NCI-H146 treated with DMSO at 0.1 percent for 48 hours (cell line): ENCODE measurements around the gene PKP3.
A peak's percentile ranks its signal among the peaks of the same experiment; 100 is the strongest.
"Not testable (repeated sequence)": the region's sequence is repeated elsewhere in the genome, so short reads cannot be mapped to it uniquely, and the experiment has no call there.

ENCODE experiments used
- DNase-seq: peaks from one replicate; lab custom pipeline; 2025; ENCODE audit not compliant: unreplicated experiment; lab: John Stamatoyannopoulos, UW

The PKP3 gene, protein sequence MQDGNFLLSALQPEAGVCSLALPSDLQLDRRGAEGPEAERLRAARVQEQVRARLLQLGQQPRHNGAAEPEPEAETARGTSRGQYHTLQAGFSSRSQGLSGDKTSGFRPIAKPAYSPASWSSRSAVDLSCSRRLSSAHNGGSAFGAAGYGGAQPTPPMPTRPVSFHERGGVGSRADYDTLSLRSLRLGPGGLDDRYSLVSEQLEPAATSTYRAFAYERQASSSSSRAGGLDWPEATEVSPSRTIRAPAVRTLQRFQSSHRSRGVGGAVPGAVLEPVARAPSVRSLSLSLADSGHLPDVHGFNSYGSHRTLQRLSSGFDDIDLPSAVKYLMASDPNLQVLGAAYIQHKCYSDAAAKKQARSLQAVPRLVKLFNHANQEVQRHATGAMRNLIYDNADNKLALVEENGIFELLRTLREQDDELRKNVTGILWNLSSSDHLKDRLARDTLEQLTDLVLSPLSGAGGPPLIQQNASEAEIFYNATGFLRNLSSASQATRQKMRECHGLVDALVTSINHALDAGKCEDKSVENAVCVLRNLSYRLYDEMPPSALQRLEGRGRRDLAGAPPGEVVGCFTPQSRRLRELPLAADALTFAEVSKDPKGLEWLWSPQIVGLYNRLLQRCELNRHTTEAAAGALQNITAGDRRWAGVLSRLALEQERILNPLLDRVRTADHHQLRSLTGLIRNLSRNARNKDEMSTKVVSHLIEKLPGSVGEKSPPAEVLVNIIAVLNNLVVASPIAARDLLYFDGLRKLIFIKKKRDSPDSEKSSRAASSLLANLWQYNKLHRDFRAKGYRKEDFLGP

GRCh38 chr11:394034-394857, at the start of gene PKP3:
Gene PKP3, plus strand, starts transcription at chr11:394209. Its CDS starts 84 bp downstream, at chr11:394293.
- DNase-seq, result peak; percentile 47

GRCh38 chr11:344836-345578, 49.0 kb upstream of the PKP3 start:
- DNase-seq, result no peak

DNA sequence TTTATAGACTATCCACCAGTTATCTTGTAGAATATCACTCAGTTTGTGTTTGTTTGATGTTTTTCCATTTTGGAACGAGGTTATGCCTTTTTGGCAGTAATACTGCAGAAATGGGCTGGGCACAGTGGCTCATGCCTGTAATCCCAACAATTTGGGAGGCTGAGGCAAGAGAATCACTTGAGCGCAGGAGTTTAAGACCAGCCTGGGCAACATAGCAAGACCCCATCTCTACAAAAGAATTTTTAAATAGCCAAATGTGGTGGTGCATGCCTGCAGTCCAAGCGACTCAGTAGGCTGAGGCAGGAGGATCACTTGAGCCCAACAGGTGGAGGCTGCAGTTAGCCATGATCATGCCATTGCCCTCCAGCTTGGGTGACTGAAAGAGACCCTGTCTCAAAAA, 47.5 kb upstream of the PKP3 start:
- no peak for DNase-seq

- not testable (repeated sequence) for DNase-seq
Measured at GRCh38 chr11:349270-349954, 44.6 kb upstream of the PKP3 start.

DNA sequence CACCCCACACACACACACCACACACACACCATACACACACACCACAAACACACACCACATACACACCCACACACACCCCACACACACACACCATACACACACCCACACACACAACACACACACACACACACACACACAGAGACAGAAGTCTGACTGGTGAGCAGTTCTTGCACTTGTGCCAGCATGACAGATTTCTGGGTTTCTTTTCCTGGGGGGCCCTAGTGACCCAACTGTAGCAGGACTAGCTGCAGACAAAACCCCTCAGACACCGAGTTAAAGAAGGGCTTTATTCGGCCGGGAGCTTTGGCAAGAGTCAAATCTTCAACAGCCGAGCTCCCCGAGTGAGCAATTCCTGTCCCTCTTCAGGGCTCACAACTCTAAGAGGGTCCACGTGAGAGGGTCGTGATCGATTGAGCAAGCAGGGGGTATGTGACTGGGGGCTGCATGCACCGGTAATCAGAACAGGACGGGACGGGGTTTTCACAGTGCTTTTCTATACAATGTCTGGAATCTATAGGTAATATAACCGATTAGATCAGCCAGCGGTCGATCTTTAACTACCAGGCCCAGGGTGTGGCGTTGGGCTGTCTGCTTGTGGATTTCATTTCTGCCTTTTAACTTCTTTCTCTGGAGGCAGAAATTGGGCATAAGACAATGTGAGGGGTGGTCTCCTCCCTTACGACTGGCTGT, 43.8 kb upstream of the PKP3 start:
- not testable (repeated sequence) for DNase-seq

DNA sequence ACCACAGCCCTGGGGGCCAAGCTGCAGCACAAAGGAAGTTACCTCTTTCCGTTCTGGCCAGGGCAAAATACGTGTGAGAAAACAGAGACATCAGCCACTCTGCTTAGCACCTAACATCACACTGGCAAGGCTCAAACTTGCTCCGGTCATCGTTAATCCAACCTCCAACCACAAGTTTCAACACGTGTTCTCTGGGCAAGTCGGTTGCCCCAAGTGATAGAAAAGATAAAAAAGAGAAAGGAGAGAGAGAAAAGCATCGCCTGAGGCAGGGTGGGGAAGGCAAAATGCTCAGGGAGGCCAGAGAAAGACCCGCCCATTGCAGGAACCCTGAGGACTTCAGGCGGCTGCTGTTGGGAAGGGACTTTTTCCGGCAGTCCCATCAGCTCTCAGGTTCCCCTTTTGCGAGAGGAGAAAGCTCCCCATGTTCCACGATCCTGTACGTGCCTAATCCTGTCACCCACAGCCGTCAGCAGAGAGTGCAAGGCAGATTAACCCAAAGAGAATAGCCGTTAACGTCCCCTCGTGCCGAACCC, 43.2 kb upstream of the PKP3 start:
- no peak for DNase-seq

- no peak for DNase-seq
Measured at GRCh38 chr11:351411-351810, 42.6 kb upstream of the PKP3 start.

DNA sequence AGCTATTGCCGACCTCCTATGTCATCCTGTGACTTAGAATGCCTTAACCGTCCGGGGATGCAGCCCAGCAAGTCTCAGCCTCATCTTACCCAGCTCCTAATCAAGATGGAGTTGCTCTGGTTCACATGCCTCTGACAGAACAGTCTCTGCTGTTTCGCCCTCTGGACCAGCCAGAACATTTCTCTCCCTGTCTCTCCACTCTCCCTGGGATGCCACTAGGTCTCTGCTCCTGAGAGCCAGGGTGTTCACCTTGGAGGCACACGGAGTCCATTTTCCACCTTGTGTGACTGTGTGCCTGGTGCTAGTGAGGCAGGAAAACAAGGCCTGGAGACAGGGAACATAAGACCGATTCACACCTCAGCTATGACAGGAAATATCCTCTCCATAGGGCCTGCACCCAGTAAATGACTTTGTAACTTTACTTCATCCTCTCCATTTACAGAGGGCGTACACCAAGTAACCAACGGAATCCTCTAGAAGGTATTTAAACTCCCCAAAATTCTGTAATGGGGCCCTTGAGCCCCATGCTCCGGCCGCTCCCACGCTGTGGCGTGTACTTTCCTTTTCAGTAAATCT, 41.5 kb upstream of the PKP3 start:
- DNase-seq, result no peak

DNA sequence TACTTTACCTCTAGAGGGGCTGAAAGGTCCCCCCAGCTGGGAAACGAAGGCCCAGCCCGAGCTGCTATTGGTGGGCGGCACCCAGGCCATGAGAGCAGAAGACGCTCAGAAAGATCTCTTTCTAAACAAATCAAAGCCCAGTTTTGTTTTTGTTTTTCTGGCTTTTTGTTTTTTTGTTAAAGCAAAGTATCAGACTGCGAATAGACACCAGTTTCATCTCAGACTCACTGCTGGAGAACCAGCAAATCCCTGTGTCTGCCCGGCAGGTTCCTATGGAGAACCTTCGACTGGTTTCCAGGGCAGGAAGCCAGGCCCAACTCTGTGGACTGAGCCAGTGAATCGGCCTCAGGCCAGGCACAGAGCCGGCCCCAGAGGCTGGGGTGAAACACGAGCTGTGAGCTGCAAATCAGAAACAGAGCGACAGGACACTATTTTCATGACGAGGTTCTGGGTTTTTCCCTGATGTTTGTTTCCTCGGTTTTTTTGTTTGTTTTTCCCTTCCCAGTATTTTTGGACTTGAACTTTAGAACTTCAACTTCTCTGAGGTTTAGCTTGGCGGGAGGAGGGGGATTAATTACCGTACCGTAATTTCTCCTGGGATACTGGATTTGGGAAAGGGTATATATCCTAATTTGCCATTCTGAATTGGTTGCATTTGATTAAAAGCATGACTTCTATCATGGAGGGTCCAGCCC, 40.7 kb upstream of the PKP3 start:
- DNase-seq, result no peak

- DNase-seq, result peak; percentile 17
Measured at GRCh38 chr11:355581-356458, 38.2 kb upstream of the PKP3 start.

DNA sequence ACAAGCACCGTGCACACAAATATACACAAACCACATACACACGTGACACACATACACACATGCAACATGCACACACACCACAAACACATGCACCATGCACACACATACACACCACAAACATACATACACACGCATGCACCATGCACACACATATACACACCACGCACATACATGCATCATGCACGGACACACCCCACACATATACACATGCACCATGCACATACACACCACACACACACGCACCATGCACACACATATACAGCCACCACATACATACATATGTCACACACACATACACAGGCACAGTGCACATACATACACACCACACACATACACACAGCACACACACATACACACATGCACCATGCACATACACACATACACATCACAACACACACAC, 37.4 kb upstream of the PKP3 start:
- DNase-seq, result no peak

DNA sequence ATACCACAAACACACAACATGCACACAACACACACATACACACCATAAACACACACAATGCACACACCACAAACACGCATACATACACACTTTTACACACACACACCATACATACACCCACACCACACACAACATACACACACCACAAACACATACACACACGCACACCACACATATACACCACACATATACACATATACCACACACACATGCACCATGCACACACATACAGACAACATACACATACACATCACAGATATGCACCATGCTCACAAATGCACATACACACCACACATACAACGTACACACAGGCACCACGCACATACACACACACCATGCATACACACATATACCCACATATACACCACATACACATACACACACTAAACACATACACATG, 36.4 kb upstream of the PKP3 start:
- DNase-seq, result no peak

- DNase-seq, result peak; percentile 10
Measured at GRCh38 chr11:358129-358800, 35.7 kb upstream of the PKP3 start.

GRCh38 chr11:359181-359714, 34.8 kb upstream of the PKP3 start:
- DNase-seq, result no peak

DNA sequence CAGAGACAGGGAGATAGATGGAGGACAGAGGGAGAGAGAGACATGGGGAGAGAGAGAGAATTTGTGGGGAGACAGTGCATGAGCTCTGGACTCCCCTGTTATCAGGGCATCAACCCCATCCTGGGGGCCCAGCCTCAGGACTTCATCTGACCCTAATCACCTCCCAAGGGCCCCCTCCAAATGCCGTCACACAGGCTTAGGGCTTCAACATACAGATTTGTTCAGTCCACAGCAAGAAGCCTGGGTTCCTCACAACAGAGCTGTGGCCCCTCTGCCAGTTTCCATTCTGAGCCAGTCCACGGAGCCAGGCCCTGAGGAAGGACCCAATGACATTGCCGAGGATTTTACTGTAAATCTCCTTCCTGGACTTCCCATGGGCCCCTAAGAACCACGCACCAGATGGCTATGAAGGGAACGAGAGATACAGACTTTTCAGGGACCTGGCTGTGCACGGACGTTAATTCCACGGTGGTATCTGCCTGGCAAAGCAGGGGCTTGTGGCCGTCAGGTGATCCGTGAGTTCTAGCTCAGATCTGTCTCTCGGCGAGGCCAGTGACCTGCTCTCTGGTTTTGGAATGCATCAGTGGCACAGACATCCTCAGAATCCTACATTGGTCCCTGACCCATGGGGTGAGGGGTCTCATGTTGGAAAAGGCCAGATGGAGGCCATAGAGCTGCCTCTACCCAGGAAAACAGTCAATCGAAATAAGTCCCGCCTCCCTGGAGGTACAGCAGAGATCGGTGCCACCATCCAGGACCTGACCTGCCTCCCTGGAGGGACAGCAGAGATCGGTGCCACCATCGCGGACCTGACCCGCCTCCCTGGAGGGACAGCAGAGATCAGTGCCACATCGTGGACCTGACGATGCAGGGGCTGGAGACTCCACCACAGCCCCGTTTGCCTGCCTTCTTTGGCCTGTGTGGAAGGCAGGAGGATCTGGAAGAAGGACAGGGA, 33.4 kb upstream of the PKP3 start:
- no peak for DNase-seq
